ENCODE results near the gene ECE1. TPM values are rescaled to one million over a fixed set of nuclear protein-coding genes. Genes with fewer than 3 reads are reported as not detected.
A peak's percentile ranks its signal among the peaks of the same experiment; 100 is the strongest.
"Not testable (repeated sequence)": the region's sequence is repeated elsewhere in the genome, so short reads cannot be mapped to it uniquely, and the experiment has no call there.

ECE1 gene
- total RNA-seq, 1 donor from 2014 or later, result 217 TPM

GRCh38 chr1:21236178-21236577, 54.1 kb downstream of the ECE1 start:
- H3K36me3 Mint-ChIP-seq (ENCODE audit: insufficient read depth), result peaks cover 27% of the 10 kb centered on the region
- no peaks in the 10 kb centered on the region for H3K9me3 Mint-ChIP-seq (ENCODE audit: low read depth)
- H3K4me1 Mint-ChIP-seq (ENCODE audit: low read depth), result peaks cover 1% of the 10 kb centered on the region
- no peak for TF ChIP-seq CTCF (IDR thresholded peaks at IDR 0.05; ENCODE audit: unreplicated experiment)
- H3K4me3 Mint-ChIP-seq (ENCODE audit: low read depth), result no peak overlapping the region
- H3K27ac Mint-ChIP-seq, result no peak overlapping the region
- DNase-seq (ENCODE audit: low spot score, unreplicated experiment), result no peak
- H3K27me3 Mint-ChIP-seq, result no peaks in the 10 kb centered on the region

GRCh38 chr1:21234779-21235178, 55.5 kb downstream of the ECE1 start:
- DNase-seq (ENCODE audit: low spot score, unreplicated experiment), result no peak
- TF ChIP-seq CTCF (IDR thresholded peaks at IDR 0.05; ENCODE audit: unreplicated experiment), result no peak
- no peak overlapping the region for H3K27ac Mint-ChIP-seq
- H3K4me3 Mint-ChIP-seq (ENCODE audit: low read depth), result no peak overlapping the region
- peaks cover 27% of the 10 kb centered on the region for H3K36me3 Mint-ChIP-seq (ENCODE audit: insufficient read depth)
- no peaks in the 10 kb centered on the region for H3K27me3 Mint-ChIP-seq
- no peaks in the 10 kb centered on the region for H3K9me3 Mint-ChIP-seq (ENCODE audit: low read depth)
- peaks cover 1% of the 10 kb centered on the region for H3K4me1 Mint-ChIP-seq (ENCODE audit: low read depth)

GRCh38 chr1:21233490-21233889, 56.8 kb downstream of the ECE1 start:
- H3K4me1 Mint-ChIP-seq (ENCODE audit: low read depth), result peaks cover 1% of the 10 kb centered on the region
- H3K9me3 Mint-ChIP-seq (ENCODE audit: low read depth), result no peaks in the 10 kb centered on the region
- H3K27ac Mint-ChIP-seq, result peak overlapping the region; percentile 33
- peaks cover 28% of the 10 kb centered on the region for H3K36me3 Mint-ChIP-seq (ENCODE audit: insufficient read depth)
- H3K4me3 Mint-ChIP-seq (ENCODE audit: low read depth), result no peak overlapping the region
- no peak for DNase-seq (ENCODE audit: low spot score, unreplicated experiment)
- H3K27me3 Mint-ChIP-seq, result no peaks in the 10 kb centered on the region
- TF ChIP-seq CTCF (IDR thresholded peaks at IDR 0.05; ENCODE audit: unreplicated experiment), result no peak

GRCh38 chr1:21232044-21232443, 58.2 kb downstream of the ECE1 start:
- no peaks in the 10 kb centered on the region for H3K27me3 Mint-ChIP-seq
- H3K27ac Mint-ChIP-seq, result peak overlapping the region; percentile 55
- H3K9me3 Mint-ChIP-seq (ENCODE audit: low read depth), result no peaks in the 10 kb centered on the region
- peaks cover 28% of the 10 kb centered on the region for H3K36me3 Mint-ChIP-seq (ENCODE audit: insufficient read depth)
- peaks cover 1% of the 10 kb centered on the region for H3K4me1 Mint-ChIP-seq (ENCODE audit: low read depth)
- TF ChIP-seq CTCF (IDR thresholded peaks at IDR 0.05; ENCODE audit: unreplicated experiment), result peak; percentile 90
- H3K4me3 Mint-ChIP-seq (ENCODE audit: low read depth), result no peak overlapping the region
- DNase-seq (ENCODE audit: low spot score, unreplicated experiment), result peak; percentile 31

- no peak for DNase-seq (ENCODE audit: low spot score, unreplicated experiment)
- no peaks in the 10 kb centered on the region for H3K9me3 Mint-ChIP-seq (ENCODE audit: low read depth)
- no peak overlapping the region for H3K4me3 Mint-ChIP-seq (ENCODE audit: low read depth)
- H3K27ac Mint-ChIP-seq, result no peak overlapping the region
- TF ChIP-seq CTCF (IDR thresholded peaks at IDR 0.05; ENCODE audit: unreplicated experiment), result no peak
- peaks cover 1% of the 10 kb centered on the region for H3K4me1 Mint-ChIP-seq (ENCODE audit: low read depth)
- peaks cover 29% of the 10 kb centered on the region for H3K36me3 Mint-ChIP-seq (ENCODE audit: insufficient read depth)
- H3K27me3 Mint-ChIP-seq, result no peaks in the 10 kb centered on the region
Measured at GRCh38 chr1:21229246-21230000, 60.8 kb downstream of the ECE1 start.

GRCh38 chr1:21228224-21228623, 62.0 kb downstream of the ECE1 start:
- H3K4me1 Mint-ChIP-seq (ENCODE audit: low read depth); H3K4me3 Mint-ChIP-seq (ENCODE audit: low read depth); H3K9me3 Mint-ChIP-seq (ENCODE audit: low read depth); H3K27ac Mint-ChIP-seq; H3K27me3 Mint-ChIP-seq; DNase-seq (ENCODE audit: low spot score, unreplicated experiment): not testable (repeated sequence)
- H3K36me3 Mint-ChIP-seq (ENCODE audit: insufficient read depth), result peaks cover 30% of the 10 kb centered on the region

Measured in progenitor cell of endocrine pancreas (in vitro differentiated cells).